NCI-H526 treated with DMSO at 0.1 percent for 48 hours (cell line): ENCODE data around the gene FLRT2.

Experiments
- DNase-seq: peaks from one replicate; lab custom pipeline; 2025; lab: John Stamatoyannopoulos, UW

FLRT2 gene, protein sequence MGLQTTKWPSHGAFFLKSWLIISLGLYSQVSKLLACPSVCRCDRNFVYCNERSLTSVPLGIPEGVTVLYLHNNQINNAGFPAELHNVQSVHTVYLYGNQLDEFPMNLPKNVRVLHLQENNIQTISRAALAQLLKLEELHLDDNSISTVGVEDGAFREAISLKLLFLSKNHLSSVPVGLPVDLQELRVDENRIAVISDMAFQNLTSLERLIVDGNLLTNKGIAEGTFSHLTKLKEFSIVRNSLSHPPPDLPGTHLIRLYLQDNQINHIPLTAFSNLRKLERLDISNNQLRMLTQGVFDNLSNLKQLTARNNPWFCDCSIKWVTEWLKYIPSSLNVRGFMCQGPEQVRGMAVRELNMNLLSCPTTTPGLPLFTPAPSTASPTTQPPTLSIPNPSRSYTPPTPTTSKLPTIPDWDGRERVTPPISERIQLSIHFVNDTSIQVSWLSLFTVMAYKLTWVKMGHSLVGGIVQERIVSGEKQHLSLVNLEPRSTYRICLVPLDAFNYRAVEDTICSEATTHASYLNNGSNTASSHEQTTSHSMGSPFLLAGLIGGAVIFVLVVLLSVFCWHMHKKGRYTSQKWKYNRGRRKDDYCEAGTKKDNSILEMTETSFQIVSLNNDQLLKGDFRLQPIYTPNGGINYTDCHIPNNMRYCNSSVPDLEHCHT

DNA sequence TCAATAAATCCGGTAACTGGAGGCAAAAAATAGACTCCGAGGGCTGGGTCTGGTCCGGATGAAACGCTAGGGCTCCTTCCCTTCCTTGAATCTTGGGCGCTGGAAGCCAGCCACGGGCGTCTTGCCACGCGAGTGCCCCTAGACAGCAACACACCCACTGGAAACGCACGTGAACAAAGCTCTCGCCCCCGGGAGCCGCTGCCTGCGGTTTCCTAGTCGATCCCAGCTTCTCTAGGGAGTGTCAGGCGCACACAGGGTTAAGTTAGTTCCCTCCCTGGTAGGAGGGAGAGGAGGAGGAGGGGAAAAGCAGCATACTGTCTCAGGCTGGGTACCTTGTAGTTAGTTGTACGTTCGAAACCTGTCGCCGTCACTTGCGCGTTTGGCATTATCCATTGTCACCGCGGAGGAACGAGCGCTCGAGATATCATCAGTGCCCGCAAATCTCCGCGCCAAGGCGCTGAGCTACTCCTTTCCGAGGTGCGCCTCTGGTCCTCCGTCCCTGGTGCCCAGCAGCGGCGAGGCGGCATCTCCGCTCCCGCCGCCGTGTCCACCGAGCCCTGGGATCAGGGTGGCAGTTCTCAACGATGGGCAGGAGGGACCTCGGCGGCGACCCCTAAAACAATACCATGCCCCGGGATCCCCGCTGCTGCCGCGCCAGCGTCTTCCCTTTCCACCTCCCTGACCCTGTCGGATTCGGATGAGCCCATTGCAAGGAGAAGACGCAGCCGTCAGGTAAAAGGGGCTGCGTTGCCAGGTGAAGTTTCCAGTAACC is at the start of gene FLRT2:
TSS of gene FLRT2 (plus strand) at position 342 of the 772 bp plus-strand sequence. CDS start 91,371 bp downstream, outside the sequence.
- no peak for DNase-seq

GRCh38 chr14:85481471-85481870 is 48.5 kb upstream of the FLRT2 start:
- DNase-seq: no peak

- no peak for DNase-seq
Measured at GRCh38 chr14:85482552-85482951, 47.4 kb upstream of the FLRT2 start.

GRCh38 chr14:85483037-85483436 is 46.9 kb upstream of the FLRT2 start:
- no peak for DNase-seq

GRCh38 chr14:85483652-85484051 is 46.3 kb upstream of the FLRT2 start:
- DNase-seq: no peak

GRCh38 chr14:85487215-85487614 is 42.7 kb upstream of the FLRT2 start:
- no peak for DNase-seq

GRCh38 chr14:85501751-85502150 is 28.2 kb upstream of the FLRT2 start:
- peak; percentile 63 for DNase-seq

GRCh38 chr14:85508863-85509262 is 21.1 kb upstream of the FLRT2 start:
- DNase-seq: no peak

GRCh38 chr14:85512451-85512850 is 17.5 kb upstream of the FLRT2 start:
- DNase-seq: no peak

DNA sequence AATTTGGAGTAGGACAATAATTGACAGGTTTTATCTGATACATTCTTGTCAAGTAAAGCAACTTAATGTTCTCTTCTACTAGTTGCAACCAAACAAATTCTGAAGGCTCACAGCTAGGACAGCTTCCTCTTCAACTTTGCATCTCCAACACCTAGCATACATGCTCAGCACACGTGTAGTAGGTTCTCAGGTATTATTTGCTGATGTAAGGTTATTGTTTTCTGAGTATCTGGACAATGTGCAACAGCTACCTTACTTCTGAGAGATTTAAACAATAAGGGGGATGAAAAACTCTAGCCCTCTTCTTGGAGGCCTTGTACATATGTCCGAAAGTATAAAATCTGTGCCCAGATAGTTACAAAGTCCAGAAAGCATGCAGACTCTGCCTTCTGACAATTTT is 15.5 kb upstream of the FLRT2 start:
- no peak for DNase-seq

GRCh38 chr14:85516239-85517113 is 13.5 kb upstream of the FLRT2 start:
- DNase-seq: no peak

DNA sequence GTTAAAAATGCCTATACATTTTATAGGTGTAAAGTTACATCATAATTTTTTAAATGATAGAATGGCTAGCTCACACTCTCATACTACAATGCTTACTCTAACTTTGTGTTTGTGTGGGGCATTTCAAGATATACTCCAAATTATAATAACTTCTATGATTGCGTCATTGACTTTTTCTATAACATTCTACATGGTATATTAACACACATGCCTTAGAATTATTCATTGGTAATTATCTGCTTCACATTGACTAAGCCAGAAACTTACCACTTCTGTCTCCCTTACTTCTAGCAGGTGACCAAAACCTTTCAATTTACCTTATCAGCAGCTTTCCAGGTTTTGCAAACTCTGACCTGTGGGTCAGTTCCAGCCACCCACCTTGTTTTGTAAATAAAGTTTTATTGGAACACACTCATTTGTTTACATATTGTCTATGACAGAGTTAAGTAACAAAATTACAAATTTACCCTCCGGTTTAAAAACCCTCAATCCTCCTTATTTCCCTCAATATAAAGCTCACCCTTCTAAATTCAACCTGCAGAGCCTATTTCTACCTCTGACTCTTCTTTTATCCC is 12.7 kb upstream of the FLRT2 start:
- no peak for DNase-seq

GRCh38 chr14:85519661-85520305 is 10.2 kb upstream of the FLRT2 start:
- no peak for DNase-seq

DNA sequence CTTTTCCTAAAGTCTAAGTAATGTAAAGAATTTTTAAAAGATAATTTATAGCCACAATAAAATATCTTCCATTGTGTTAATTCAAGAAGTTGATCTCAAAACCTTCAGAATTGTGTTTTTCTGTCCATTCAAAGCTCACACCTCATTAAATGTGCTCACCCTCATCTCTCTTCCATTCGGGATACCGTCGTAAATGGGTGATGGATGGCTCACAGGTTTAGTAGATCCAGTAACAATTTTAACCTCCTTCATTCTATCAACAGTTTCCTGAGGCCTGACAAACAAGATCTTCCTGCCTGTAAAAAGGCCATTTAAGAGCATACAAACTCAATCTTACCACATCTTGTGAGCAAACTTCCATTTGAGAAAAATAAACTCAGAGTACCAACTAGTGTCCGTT is 9.4 kb upstream of the FLRT2 start:
- no peak for DNase-seq

DNA sequence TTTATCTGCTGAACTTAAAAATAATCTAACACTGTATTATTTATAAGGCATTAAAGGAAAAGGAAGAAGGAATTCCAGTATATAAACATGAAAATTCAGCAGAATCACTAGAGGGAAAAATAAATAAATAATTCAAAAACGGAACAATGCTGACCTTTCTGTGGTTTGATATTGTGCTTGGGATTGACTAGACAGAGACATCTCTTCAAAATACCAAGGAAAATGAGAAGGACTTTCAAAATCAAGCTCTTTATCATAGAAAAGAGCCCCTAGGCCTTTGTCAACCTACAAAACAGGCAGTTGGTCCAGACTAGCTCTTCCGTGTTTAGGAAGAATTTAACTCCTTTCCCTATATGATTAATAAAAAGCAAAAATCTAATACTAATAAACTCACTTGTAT is 6.3 kb upstream of the FLRT2 start:
- no peak for DNase-seq

DNA sequence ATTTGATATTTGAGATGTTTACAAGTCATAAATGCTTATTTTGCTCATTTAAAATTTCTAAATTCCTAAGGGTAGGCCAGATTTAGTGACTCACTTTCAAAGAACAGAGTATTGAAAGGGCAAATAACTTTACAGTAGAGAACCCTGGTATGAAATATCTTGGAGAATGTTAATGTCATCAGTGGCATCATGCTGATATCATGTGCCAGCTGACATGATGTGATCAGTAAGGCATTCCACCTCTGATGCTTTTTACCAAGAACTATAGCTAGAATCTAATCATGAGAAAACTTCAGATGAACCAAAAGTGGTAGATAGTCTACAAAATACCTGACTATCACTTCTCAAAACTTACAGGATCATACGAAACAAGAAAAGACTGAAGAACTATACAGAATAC is 2.9 kb upstream of the FLRT2 start:
- DNase-seq: no peak

DNA sequence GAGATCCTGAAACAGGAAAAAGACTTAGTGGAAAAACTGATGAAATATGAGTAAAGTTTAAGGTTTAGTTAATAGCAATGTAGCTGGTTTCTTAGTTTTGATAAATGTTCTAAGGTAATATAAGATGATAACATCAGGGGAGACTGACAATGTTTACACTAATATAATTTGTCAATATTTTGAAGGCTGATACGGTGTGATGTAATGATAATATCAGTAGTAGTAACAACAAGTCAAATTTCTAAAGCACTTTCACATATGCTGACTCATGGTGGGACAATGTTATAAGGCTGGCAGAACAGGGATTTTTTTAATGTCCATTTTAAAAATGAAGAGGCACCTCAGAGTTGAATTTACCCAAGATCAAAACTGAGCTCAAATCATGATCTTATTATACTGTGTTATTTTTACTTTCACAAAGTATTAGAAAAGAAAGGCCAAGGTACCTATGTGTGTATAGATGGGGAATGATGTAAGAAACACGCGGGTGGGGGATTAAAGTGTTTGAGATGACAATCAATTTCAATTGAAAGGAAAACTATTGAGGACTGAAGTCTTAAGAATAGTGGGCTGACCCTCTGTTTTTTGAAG is 2.4 kb upstream of the FLRT2 start:
- no peak for DNase-seq

GRCh38 chr14:85528080-85528896 is 1.7 kb upstream of the FLRT2 start:
- peak; percentile 30 for DNase-seq

- no peak for DNase-seq
Measured at GRCh38 chr14:85528897-85529631, 880 bp upstream of the FLRT2 start.
